A673 (cell line): Measurements from ENCODE around the gene KATNB1.

ENCODE experiments used
- EZH2 ChIP-seq: fragments of 200-600 bp; sonication (generic); IDR thresholded peaks from 2 replicates; pipeline ENCODE4 v1.6.1; 2017; ENCODE audit warnings: borderline replicate concordance, low read depth, mild to moderate bottlenecking, mixed read lengths, antibody characterized with exemption, low read length; ENCODE audit not compliant: poor library complexity, severe bottlenecking
- TF ChIP-seq, protein P1 (sequence below): fragments of 300-800, 200-600 bp; sonication (generic); conservative IDR thresholded peaks from 2 replicates; pipeline ENCODE4 v1.5.1; 2017; ENCODE audit warnings: low read depth, mild to moderate bottlenecking, antibody characterized with exemption, low read length, moderate library complexity, mixed read lengths

- no peak for TF ChIP-seq EZH2
- TF ChIP-seq, protein P1, sequence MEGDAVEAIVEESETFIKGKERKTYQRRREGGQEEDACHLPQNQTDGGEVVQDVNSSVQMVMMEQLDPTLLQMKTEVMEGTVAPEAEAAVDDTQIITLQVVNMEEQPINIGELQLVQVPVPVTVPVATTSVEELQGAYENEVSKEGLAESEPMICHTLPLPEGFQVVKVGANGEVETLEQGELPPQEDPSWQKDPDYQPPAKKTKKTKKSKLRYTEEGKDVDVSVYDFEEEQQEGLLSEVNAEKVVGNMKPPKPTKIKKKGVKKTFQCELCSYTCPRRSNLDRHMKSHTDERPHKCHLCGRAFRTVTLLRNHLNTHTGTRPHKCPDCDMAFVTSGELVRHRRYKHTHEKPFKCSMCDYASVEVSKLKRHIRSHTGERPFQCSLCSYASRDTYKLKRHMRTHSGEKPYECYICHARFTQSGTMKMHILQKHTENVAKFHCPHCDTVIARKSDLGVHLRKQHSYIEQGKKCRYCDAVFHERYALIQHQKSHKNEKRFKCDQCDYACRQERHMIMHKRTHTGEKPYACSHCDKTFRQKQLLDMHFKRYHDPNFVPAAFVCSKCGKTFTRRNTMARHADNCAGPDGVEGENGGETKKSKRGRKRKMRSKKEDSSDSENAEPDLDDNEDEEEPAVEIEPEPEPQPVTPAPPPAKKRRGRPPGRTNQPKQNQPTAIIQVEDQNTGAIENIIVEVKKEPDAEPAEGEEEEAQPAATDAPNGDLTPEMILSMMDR = no peak
These were observed 22.3 kb downstream of the KATNB1 start for GRCh38 chr16:57757883-57758282.
